HG03558 (cell line): ENCODE results near the gene CLDN34.

Source experiments
- ATAC-seq: cut with Tn5 transposase; IDR thresholded peaks from one replicate; pipeline ENCODE4 v1.9.1; 2021; ENCODE audit warnings: moderate number of reproducible peaks; ENCODE audit not compliant: unreplicated experiment; ENCODE audit errors: extremely low read depth

The CLDN34 gene

GRCh38 chrX:10014462-10015354, 47.5 kb downstream of the CLDN34 start:
- no peak for ATAC-seq

GRCh38 chrX:10015355-10015722, 48.2 kb downstream of the CLDN34 start:
- ATAC-seq = no peak

- no peak for ATAC-seq
Observed at GRCh38 chrX:10015723-10016518, 48.8 kb downstream of the CLDN34 start.

- no peak for ATAC-seq
Observed at GRCh38 chrX:10016519-10017132, 49.5 kb downstream of the CLDN34 start.

- ATAC-seq = no peak
Observed at GRCh38 chrX:10017872-10018271, 50.7 kb downstream of the CLDN34 start.
